OCI-LY3 (cell line): Measurements from ENCODE around the gene SRCAP.

Experiments used
- H2AFZ ChIP-seq: fragments of 200-600, 300-600 bp; shearing (Covaris generic); 2 replicates; pipeline ENCODE4 v1.6.0; 2014; ENCODE audit warnings: antibody characterized with exemption, low read depth, low read length
- H3K27ac ChIP-seq: fragments of 200-600, 300-600 bp; sonication (generic); 2 replicates; pipeline ENCODE4 v1.5.1; 2014; ENCODE audit warnings: mild to moderate bottlenecking, low read length, moderate library complexity, mixed read lengths
- H3K27me3 ChIP-seq: fragments of 200-600, 300-600 bp; sonication (generic); 2 replicates; pipeline ENCODE4 v1.6.1; 2014; ENCODE audit warnings: low read depth, low read length, mixed read lengths
- H3K36me3 ChIP-seq: fragments of 200-600, 300-600 bp; sonication (generic); replicated peaks from 2 replicates; pipeline ENCODE3; 2014; ENCODE audit warnings: low read depth, low read length, mixed read lengths
- H3K4me1 ChIP-seq: fragments of 300-600, 200-600 bp; sonication (generic); 2 replicates; pipeline ENCODE4 v1.6.1; 2014; ENCODE audit warnings: low read length, mixed read lengths
- H3K4me2 ChIP-seq: fragments of 200-600, 300-600 bp; sonication (generic); 2 replicates; pipeline ENCODE4 v1.6.1; 2014; ENCODE audit warnings: low read length, mixed read lengths
- H3K4me3 ChIP-seq: fragments of 300-600, 200-600 bp; sonication (generic); 2 replicates; pipeline ENCODE4 v1.5.1; 2014; ENCODE audit warnings: antibody characterized with exemption, mild to moderate bottlenecking, low read length, moderate library complexity
- H3K79me2 ChIP-seq: fragments of 300-600, 200-600 bp; shearing (Covaris generic); 2 replicates; pipeline ENCODE4 v1.6.1; 2014; ENCODE audit warnings: mild to moderate bottlenecking, low read length, mixed read lengths
- H3K9ac ChIP-seq: fragments of 300-600, 200-600 bp; shearing (Covaris generic); 2 replicates; pipeline ENCODE4 v1.6.0; 2014; ENCODE audit warnings: mild to moderate bottlenecking, low read length, moderate library complexity
- H3K9me3 ChIP-seq: fragments of 200-600, 300-600 bp; shearing (Covaris generic); 2 replicates; pipeline ENCODE4 v1.6.1; 2014; ENCODE audit warnings: low read length, mixed read lengths; ENCODE audit not compliant: insufficient read depth
- H4K20me1 ChIP-seq: fragments of 200-600, 300-600 bp; sonication (generic); 2 replicates; pipeline ENCODE4 v1.6.1; 2016; ENCODE audit warnings: low read length, mixed read lengths; ENCODE audit not compliant: insufficient read depth
- CTCF ChIP-seq: fragments of 200-600, 300-600 bp; sonication (generic); IDR thresholded peaks from 2 replicates; pipeline ENCODE4 v1.5.1; 2014; ENCODE audit warnings: antibody characterized with exemption, low read length, low read depth
- EZH2phosphoT487 ChIP-seq: fragments of 200-600 bp; shearing (Covaris generic); IDR thresholded peaks from 2 replicates; pipeline ENCODE4 v1.6.1; 2018; ENCODE audit warnings: antibody characterized with exemption, mixed run types, low read depth

The SRCAP gene

GRCh38 chr16:30697264-30698138 is 1.5 kb upstream of the SRCAP start:
- Histone ChIP-seq H3K9ac (peak overlapping the region; percentile 100), H3K27ac (peak overlapping the region; percentile 92), H3K4me2 (peak overlapping the region; percentile 83), H3K27me3 (no peaks in the 10 kb centered on the region), H3K9me3 (no peaks in the 10 kb centered on the region), H4K20me1 (peaks cover 13% of the 10 kb centered on the region), H3K4me3 (peak overlapping the region; percentile 94), H3K4me1 (peaks cover 20% of the 10 kb centered on the region), H3K79me2 (peaks cover 33% of the 10 kb centered on the region), H3K36me3 (peaks cover 21% of the 10 kb centered on the region), H2AFZ (peak overlapping the region; percentile 72)
- TF ChIP-seq CTCF, result no peak
- TF ChIP-seq EZH2phosphoT487, result no peak

- Histone ChIP-seq H3K9ac (peak overlapping the region; percentile 100), H3K27me3 (no peaks in the 10 kb centered on the region), H3K79me2 (peaks cover 37% of the 10 kb centered on the region), H3K27ac (peak overlapping the region; percentile 92), H3K4me1 (peaks cover 19% of the 10 kb centered on the region), H3K4me3 (peak overlapping the region; percentile 94), H3K4me2 (peak overlapping the region; percentile 68), H2AFZ (peak overlapping the region; percentile 65; the same call in 1 of the 2 replicates), H4K20me1 (peaks cover 13% of the 10 kb centered on the region), H3K9me3 (no peaks in the 10 kb centered on the region), H3K36me3 (peaks cover 23% of the 10 kb centered on the region)
- no peak for TF ChIP-seq CTCF
These were observed 694 bp upstream of the SRCAP start for GRCh38 chr16:30698139-30698815.

GRCh38 chr16:30699615-30700099 is 686 bp downstream of the SRCAP start:
- no peak for TF ChIP-seq EZH2phosphoT487
- TF ChIP-seq CTCF, result no peak
- H3K27ac ChIP-seq, result peak overlapping the region; percentile 92
- peak overlapping the region; percentile 94 for H3K4me3 ChIP-seq
- H3K4me2 ChIP-seq, result peak overlapping the region; percentile 68
- no peaks in the 10 kb centered on the region for H3K27me3 ChIP-seq
- peaks cover 29% of the 10 kb centered on the region for H3K36me3 ChIP-seq
- peaks cover 37% of the 10 kb centered on the region for H3K79me2 ChIP-seq
- no peak overlapping the region for H2AFZ ChIP-seq
- peak overlapping the region; percentile 100 for H3K9ac ChIP-seq
- H4K20me1 ChIP-seq, result peaks cover 13% of the 10 kb centered on the region
- H3K4me1 ChIP-seq, result peaks cover 13% of the 10 kb centered on the region
- H3K9me3 ChIP-seq, result no peaks in the 10 kb centered on the region

GRCh38 chr16:30700491-30700890 is 1.5 kb downstream of the SRCAP start:
- TF ChIP-seq EZH2phosphoT487 (no peak), CTCF (no peak)
- peaks cover 13% of the 10 kb centered on the region for H4K20me1 ChIP-seq
- H2AFZ ChIP-seq, result no peak overlapping the region
- H3K27me3 ChIP-seq, result no peaks in the 10 kb centered on the region
- H3K36me3 ChIP-seq, result peaks cover 29% of the 10 kb centered on the region
- H3K4me2 ChIP-seq, result no peak overlapping the region; the same call in 1 of the 2 replicates
- no peak overlapping the region for H3K27ac ChIP-seq
- H3K9me3 ChIP-seq, result no peaks in the 10 kb centered on the region
- H3K4me3 ChIP-seq, result no peak overlapping the region
- peaks cover 37% of the 10 kb centered on the region for H3K79me2 ChIP-seq
- no peak overlapping the region for H3K9ac ChIP-seq
- peaks cover 13% of the 10 kb centered on the region for H3K4me1 ChIP-seq
